Nephron progenitor cell (in vitro differentiated cells): ENCODE measurements around the gene CTNNA3.

ENCODE experiments used
- DNase-seq: peaks from one replicate; pipeline ENCODE4 v3.0.0; 2021
- H3K27ac Mint-ChIP-seq: 2 replicates; pipeline ENCODE4 v1.8.0; 2021; ENCODE audit warnings: mild to moderate bottlenecking, moderate library complexity, mixed read lengths
- H3K27me3 Mint-ChIP-seq: 2 replicates; pipeline ENCODE4 v1.8.0; 2021; ENCODE audit warnings: mild to moderate bottlenecking, low read depth, mixed read lengths; ENCODE audit not compliant: poor library complexity
- H3K36me3 Mint-ChIP-seq: 2 replicates; pipeline ENCODE4 v1.8.0; 2021; ENCODE audit warnings: low read depth, mixed read lengths
- H3K4me1 Mint-ChIP-seq: 2 replicates; pipeline ENCODE4 v1.8.0; 2021; ENCODE audit warnings: mixed read lengths
- H3K4me3 Mint-ChIP-seq: 2 replicates; pipeline ENCODE4 v1.8.0; 2021; ENCODE audit warnings: mild to moderate bottlenecking, moderate library complexity, mixed read lengths
- H3K9me3 Mint-ChIP-seq: 2 replicates; pipeline ENCODE4 v1.8.0; 2021; ENCODE audit warnings: mild to moderate bottlenecking, moderate library complexity, mixed read lengths
- TF ChIP-seq, protein P1 (sequence below): fragments of 200-600 bp; sonication (generic); IDR thresholded peaks from 2 replicates; pipeline ENCODE4 v1.5.0; 2021; ENCODE audit warnings: antibody characterized with exemption

The CTNNA3 gene

DNA sequence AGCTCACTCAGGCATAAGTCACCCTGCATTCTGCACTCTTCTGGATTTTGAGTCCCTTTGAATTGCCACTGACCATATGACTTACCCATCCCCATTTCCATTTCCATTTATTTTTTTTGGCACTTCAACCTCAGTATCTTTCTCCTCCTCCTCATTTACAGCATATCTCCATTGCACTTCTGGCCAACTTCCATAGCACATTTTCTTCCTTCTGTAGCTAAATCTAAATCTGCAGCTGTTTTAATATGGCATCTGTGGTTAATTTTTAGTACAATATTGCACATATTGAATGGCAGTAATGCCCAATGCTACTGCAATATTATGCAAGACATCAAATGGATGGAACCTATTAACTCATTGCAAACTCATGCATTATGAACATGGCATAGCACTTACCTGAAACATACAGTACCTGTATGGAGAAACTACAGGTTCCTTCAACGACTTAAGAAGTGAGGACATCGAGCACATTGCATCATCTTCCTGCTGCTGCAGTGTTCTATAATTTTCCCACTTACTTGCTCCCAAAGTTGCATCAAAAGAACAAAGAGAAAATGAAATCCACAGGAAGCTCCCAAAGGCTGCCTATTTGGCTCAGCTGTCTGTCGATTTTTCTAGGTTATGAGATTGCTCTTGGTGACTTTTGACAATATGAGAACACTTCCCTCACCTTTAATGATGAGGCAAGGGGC is 714.5 kb downstream of the CTNNA3 start:
- H3K27me3 Mint-ChIP-seq, result peaks cover 5% of the 10 kb centered on the region
- no peak overlapping the region for H3K4me3 Mint-ChIP-seq
- no peak overlapping the region for H3K27ac Mint-ChIP-seq

DNA sequence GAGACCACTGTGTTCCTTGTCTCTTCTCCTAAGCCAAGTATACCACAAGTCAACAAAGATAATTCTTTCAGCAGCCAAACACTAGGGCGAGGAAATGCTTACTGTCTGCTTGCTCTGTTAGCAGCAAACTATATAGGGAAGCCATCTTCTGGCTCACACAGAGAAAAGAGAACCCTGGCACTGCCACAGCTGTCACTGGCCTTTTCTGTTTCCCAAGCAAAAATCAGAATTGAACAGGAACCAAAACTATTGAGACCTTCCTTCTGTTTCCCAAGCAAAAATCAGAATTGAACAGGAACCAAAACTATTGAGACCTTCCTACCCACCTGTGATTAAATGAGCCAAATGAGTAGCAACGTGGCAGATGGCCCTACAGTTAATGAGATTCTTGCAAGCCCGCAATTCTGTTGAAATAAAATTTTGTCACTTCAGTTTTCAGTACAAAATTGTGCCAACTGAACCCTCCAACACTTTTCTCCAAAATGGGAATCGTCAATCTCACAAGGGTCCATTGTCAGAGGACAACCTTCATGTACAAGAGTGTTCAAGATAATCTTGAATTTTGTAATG is 715.7 kb downstream of the CTNNA3 start:
- DNase-seq, result no peak
- H3K4me3 Mint-ChIP-seq, result no peak overlapping the region
- TF ChIP-seq, protein P1, sequence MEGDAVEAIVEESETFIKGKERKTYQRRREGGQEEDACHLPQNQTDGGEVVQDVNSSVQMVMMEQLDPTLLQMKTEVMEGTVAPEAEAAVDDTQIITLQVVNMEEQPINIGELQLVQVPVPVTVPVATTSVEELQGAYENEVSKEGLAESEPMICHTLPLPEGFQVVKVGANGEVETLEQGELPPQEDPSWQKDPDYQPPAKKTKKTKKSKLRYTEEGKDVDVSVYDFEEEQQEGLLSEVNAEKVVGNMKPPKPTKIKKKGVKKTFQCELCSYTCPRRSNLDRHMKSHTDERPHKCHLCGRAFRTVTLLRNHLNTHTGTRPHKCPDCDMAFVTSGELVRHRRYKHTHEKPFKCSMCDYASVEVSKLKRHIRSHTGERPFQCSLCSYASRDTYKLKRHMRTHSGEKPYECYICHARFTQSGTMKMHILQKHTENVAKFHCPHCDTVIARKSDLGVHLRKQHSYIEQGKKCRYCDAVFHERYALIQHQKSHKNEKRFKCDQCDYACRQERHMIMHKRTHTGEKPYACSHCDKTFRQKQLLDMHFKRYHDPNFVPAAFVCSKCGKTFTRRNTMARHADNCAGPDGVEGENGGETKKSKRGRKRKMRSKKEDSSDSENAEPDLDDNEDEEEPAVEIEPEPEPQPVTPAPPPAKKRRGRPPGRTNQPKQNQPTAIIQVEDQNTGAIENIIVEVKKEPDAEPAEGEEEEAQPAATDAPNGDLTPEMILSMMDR, result no peak
- no peaks in the 10 kb centered on the region for H3K9me3 Mint-ChIP-seq
- peaks cover 5% of the 10 kb centered on the region for H3K27me3 Mint-ChIP-seq
- no peak overlapping the region for H3K27ac Mint-ChIP-seq
- no peaks in the 10 kb centered on the region for H3K4me1 Mint-ChIP-seq
- H3K36me3 Mint-ChIP-seq, result no peaks in the 10 kb centered on the region

More for the DNA sequence above, 714.5 kb downstream of the CTNNA3 start:
- Mint-ChIP-seq H3K36me3 (no peaks in the 10 kb centered on the region), H3K4me1 (no peaks in the 10 kb centered on the region), H3K9me3 (no peaks in the 10 kb centered on the region)
- TF ChIP-seq, protein P1, result no peak
- no peak for DNase-seq

DNA sequence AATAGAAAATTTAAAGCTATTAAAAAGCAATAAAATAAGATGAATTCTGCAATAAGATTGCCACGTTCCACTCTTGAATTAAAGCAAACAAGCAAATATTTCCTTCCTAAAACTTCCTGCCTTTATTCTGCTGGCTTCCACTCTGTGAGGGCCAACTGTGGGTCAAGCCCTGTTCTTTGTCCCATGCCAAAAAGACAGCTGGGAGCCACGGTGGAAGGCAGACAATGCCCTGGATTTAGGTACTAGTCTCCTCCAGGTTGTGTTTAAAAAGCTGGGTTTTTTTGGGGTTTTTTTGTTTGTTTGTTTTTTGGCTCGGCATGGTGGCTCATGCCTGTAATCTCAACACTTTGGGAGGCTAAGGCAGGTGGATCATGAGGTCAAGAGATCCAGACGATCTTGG is 731.0 kb downstream of the CTNNA3 start:
- H3K27me3 Mint-ChIP-seq, result peaks cover 3% of the 10 kb centered on the region
- no peaks in the 10 kb centered on the region for H3K9me3 Mint-ChIP-seq
- DNase-seq, result no peak
- no peak overlapping the region for H3K27ac Mint-ChIP-seq
- TF ChIP-seq, protein P1, result no peak
- H3K36me3 Mint-ChIP-seq, result no peaks in the 10 kb centered on the region
- no peak overlapping the region for H3K4me3 Mint-ChIP-seq
- H3K4me1 Mint-ChIP-seq, result no peaks in the 10 kb centered on the region

DNA sequence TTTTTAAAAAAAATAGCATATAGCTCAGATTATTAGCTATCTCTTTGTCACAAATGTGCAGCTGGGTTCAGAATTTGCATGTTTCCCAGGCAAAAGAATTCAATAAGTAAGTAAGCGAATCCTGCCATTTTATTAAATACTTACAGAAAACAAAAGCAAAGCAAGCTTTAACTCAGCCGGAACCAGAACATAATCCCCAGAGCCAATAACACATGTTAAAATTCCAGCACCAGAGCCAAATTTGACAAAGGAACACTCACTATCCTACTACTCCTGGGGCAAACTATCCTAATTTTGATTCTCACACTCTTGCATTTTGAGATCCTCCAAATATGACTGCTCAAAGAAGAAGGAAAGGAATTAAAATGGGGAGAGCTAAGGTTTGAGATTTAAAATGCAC is 737.5 kb downstream of the CTNNA3 start:
- no peak overlapping the region for H3K27ac Mint-ChIP-seq
- no peak for DNase-seq
- H3K9me3 Mint-ChIP-seq, result no peaks in the 10 kb centered on the region

DNA sequence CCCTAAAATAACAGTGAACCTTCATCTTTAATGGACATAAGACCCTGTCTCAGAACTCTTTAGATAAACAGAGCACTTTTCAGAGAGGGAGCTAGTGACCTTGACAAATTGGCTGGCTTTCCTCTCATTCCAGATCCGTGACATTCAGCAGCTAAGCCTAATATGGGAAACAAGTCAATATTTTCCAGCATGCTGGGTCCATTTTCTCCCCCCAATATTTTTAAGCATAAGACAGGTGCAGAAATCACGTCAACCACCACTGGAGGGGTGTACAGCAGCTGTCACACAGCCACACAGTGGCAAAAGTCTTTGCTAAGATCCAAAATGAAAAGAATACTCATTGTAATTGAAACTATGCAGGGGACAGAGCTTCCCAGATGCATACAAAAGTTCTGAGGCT is 744.1 kb downstream of the CTNNA3 start:
- H3K27me3 Mint-ChIP-seq, result no peaks in the 10 kb centered on the region
- TF ChIP-seq, protein P1, result no peak
- no peak for DNase-seq
- no peak overlapping the region for H3K4me3 Mint-ChIP-seq
- no peak overlapping the region for H3K27ac Mint-ChIP-seq
- H3K4me1 Mint-ChIP-seq, result no peaks in the 10 kb centered on the region
- H3K9me3 Mint-ChIP-seq, result no peaks in the 10 kb centered on the region
- H3K36me3 Mint-ChIP-seq, result no peaks in the 10 kb centered on the region

More for the DNA sequence above, 737.5 kb downstream of the CTNNA3 start:
- TF ChIP-seq, protein P1, result no peak
- Mint-ChIP-seq H3K4me1 (no peaks in the 10 kb centered on the region), H3K27me3 (peaks cover 8% of the 10 kb centered on the region), H3K36me3 (no peaks in the 10 kb centered on the region), H3K4me3 (no peak overlapping the region)

DNA sequence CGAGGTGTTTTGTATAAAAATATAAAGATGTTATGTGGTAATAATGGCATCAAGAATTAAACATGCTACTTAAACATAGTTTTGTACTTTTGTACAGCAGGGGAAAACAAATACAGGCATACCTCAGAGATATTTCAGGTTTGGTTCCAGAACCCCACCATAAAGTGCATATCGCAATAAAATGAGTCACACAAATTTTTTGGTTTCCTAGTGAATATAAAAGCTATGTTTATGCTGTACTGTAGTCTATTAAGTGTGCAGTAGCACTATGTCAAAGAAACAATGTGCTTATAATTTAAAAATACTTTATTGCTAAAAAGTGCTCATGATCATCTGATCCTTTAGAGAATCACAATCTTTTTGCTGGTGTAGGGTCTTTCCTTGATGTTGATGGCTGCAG is 752.4 kb downstream of the CTNNA3 start:
- H3K27ac Mint-ChIP-seq, result no peak overlapping the region
- H3K9me3 Mint-ChIP-seq, result no peaks in the 10 kb centered on the region
- DNase-seq, result no peak
- no peaks in the 10 kb centered on the region for H3K4me1 Mint-ChIP-seq
- TF ChIP-seq, protein P1, result no peak
- H3K36me3 Mint-ChIP-seq, result no peaks in the 10 kb centered on the region
- no peak overlapping the region for H3K4me3 Mint-ChIP-seq
- peaks cover 4% of the 10 kb centered on the region for H3K27me3 Mint-ChIP-seq
